ENCODE results near the gene POLR2J2.
"Not testable (repeated sequence)": the region's sequence is repeated elsewhere in the genome, so short reads cannot be mapped to it uniquely, and the experiment has no call there.

DNA sequence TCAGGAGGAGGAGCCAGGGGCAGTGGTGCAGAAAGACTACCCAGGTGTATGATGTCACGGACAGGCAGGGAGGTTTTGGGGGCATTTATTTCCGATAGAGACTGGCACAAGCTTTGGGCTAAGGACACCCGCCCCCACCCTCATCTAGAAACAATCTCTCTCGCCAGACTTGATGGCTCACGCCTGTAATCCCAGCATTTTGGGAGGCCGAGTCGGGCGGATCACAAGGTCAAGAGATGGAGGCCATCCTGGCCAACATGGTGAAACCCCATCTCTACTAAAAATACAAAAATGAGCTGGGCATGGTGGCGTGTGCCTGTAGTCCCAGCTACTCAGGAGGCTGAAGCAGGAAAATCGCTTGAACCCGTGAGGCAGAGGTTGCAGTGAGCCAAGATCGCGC, 34.5 kb downstream of the POLR2J2 start:
- TF ChIP-seq POLR2A, EP300, POLR2AphosphoS5 (IDR thresholded peaks at IDR 0.05): not testable (repeated sequence)
- TF ChIP-seq, protein P1, sequence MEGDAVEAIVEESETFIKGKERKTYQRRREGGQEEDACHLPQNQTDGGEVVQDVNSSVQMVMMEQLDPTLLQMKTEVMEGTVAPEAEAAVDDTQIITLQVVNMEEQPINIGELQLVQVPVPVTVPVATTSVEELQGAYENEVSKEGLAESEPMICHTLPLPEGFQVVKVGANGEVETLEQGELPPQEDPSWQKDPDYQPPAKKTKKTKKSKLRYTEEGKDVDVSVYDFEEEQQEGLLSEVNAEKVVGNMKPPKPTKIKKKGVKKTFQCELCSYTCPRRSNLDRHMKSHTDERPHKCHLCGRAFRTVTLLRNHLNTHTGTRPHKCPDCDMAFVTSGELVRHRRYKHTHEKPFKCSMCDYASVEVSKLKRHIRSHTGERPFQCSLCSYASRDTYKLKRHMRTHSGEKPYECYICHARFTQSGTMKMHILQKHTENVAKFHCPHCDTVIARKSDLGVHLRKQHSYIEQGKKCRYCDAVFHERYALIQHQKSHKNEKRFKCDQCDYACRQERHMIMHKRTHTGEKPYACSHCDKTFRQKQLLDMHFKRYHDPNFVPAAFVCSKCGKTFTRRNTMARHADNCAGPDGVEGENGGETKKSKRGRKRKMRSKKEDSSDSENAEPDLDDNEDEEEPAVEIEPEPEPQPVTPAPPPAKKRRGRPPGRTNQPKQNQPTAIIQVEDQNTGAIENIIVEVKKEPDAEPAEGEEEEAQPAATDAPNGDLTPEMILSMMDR (IDR thresholded peaks at IDR 0.05): not testable (repeated sequence)

Data from gastroesophageal sphincter (tissue), 3 donors.